ENCODE measurements around the gene MEGF6. TPM values are rescaled to one million over a fixed set of nuclear protein-coding genes. Genes with fewer than 3 reads are reported as not detected.

The MEGF6 gene
- total and polyA plus RNA-seq, 2 of the 8 experiments (the other 6 are each of a cell fraction or from before 2014, with no cell fraction given), result 4.1 to 14.8 TPM

DNA sequence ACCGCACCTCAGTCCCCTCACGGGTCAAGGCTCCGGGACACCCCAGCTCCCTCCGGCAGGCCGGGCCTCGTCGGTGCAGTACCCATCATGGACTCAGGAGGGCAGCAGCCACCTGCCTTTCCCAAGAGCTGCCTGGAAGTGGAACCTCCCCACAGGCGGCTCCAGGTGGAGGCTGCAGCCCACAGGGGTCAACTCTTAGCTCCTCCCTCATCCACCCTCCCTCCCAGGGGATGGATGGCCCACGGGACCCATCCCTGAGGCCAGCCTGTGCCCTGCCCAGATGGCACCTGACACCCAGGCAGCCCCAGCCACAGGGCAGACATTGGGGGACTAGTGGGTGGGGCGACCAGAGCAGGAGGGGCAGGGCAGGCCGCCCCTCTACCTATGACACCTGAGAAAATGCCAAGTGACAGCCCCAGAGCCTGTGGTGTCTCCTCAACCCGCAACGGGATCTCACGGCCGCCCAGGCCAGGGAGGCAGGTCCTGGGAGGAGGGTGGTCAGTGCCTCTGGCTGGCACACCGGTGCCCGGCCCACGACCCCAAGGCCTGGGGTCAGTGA is 158.0 kb downstream of the MEGF6 start:
- Histone ChIP-seq H2BK5ac (ENCODE audit: low read depth, low read length) (0 out of 2 replicates have a peak overlapping the region, but pooled peaks have one; percentile 92), H3K23ac (ENCODE audit: insufficient read length) (no peak overlapping the region), H2BK120ac (replicated peaks; ENCODE audit: low read depth, low read length) (no peak overlapping the region), H3K18ac (ENCODE audit: extremely low read depth, low read length) (peak overlapping the region; percentile 87), H4K20me1 (replicated peaks in 1 of 2; ENCODE audit: control insufficient read depth in 1 of 2, insufficient read depth in 2 of 2, low read length in 2 of 2) (peaks cover 3 to 6% of the 10 kb centered on the region in 2 experiments), H2AK5ac (ENCODE audit: low read depth, low read length) (0 out of 2 replicates have a peak overlapping the region, but pooled peaks have one; percentile 4), H2AFZ (ENCODE audit: low read length) (no peak overlapping the region), H3K79me1 (ENCODE audit: low read depth, low read length) (no peaks in the 10 kb centered on the region; the same call in 1 of the 2 replicates), H4K5ac (ENCODE audit: insufficient read length, low read depth, low read length) (peak overlapping the region; percentile 51), H3K4me1 (replicated peaks in 1 of 4; ENCODE audit: control insufficient read depth in 3 of 4, insufficient read depth in 4 of 4, low read length in 3 of 4) (peaks cover 0 to 20% (median 16%) of the 10 kb centered on the region in 4 experiments; a peak in 6 of 7 replicates), H3K23me2 (ENCODE audit: low read depth, low read length) (peaks cover 3% of the 10 kb centered on the region; the same call in 1 of the 2 replicates), H3K27ac (ENCODE audit: low read depth, low read length) (no peak overlapping the region), H3K9ac (replicated peaks in 1 of 4; ENCODE audit: extremely low read depth in 1 of 4, low read depth in 3 of 4, low read length in 3 of 4) (no peak overlapping the region), H3K4ac (replicated peaks; ENCODE audit: insufficient read length, low read depth, low read length) (no peak overlapping the region), H4K8ac (ENCODE audit: extremely low read depth, insufficient read depth, low read length) (peak overlapping the region; percentile 88), H2BK15ac (ENCODE audit: low read length) (peak overlapping the region; percentile 72), H2BK12ac (ENCODE audit: low read depth, low read length) (peak overlapping the region; percentile 62; the same call in 1 of the 2 replicates), H3K79me2 (ENCODE audit: control insufficient read depth in 1 of 2, insufficient read depth in 2 of 2, low read length in 2 of 2) (peaks cover 0 to 13% of the 10 kb centered on the region in 2 experiments; a peak in 1 of 4 replicates), H3K56ac (replicated peaks; ENCODE audit: insufficient read length, low read depth, low read length) (no peak overlapping the region), H4K91ac (replicated peaks; ENCODE audit: insufficient read length, low read length) (peak overlapping the region; percentile 15), H3K9me3 (ENCODE audit: insufficient read depth in 2 of 2, low read depth in 1 of 2, low read length in 1 of 2) (no peaks in the 10 kb centered on the region), H3K36me3 (ENCODE audit: control insufficient read depth in 2 of 4, insufficient read depth in 4 of 4, low read length in 3 of 4) (no peaks in the 10 kb centered on the region), H3K4me2 (ENCODE audit: insufficient read depth in 1 of 2, low read depth in 2 of 2, low read length in 2 of 2) (peak overlapping the region; percentile 68; a peak in 2 of 4 replicates), H2BK20ac (ENCODE audit: low read length) (no peak overlapping the region), H3K27me3 (replicated peaks in 1 of 4; ENCODE audit: control insufficient read depth in 3 of 4, extremely low read depth in 1 of 4, insufficient read depth in 3 of 4, low read length in 3 of 4) (peaks cover 0 to 3% (median 0%) of the 10 kb centered on the region in 4 experiments; a peak in 2 of 7 replicates), H3K14ac (ENCODE audit: insufficient read length) (no peak overlapping the region), H3K4me3 (ENCODE audit: extremely low read depth in 1 of 4, insufficient read depth in 2 of 4, low read depth in 3 of 4, low read length in 4 of 4) (peak overlapping the region in 1 of 4 experiments; percentile 53; a peak in 1 of 8 replicates)
- FAIRE-seq (peak; percentile 7), DNase-seq (ENCODE audit: low read depth in 1 of 2, low spot score in 2 of 2) (peak; percentile 49 to 99)
- POLR2A ChIA-PET (ENCODE audit: partially characterized antibody), result interaction anchor here (0.7 to 4.1 kb wide), 9 partner anchors 10 to 358 kb away, joined by 3 to 26 read pairs (median 4); no protein-coding TSS in a partner anchor
- 54% methylated on average over 17 of the region's 18 CpGs; no CpG with 5 or more reads in 1 of the 2 experiments for WGBS, 2 experiments (ENCODE audit: extremely low coverage in 1 of 2, insufficient coverage in 1 of 2, insufficient read length in 1 of 2, insufficient replicate concordance in 2 of 2, low coverage in 1 of 2, low lambda C conversion rate in 2 of 2, missing lambda C conversion rate in 1 of 2)
- CTCF ChIA-PET (ENCODE audit: partially characterized antibody), result interaction anchor here (0.7 to 3.7 kb wide), 73 partner anchors 8 to 1143 kb away, joined by 3 to 59 read pairs (median 4); partner anchors contain the start of genes MEGF6 and TPRG1L
- no peak for TF ChIP-seq ZNF274 (IDR thresholded peaks at IDR 0.05; ENCODE audit: borderline replicate concordance, extremely low read depth, low read length)
- no peak for TF ChIP-seq SUZ12 (IDR thresholded peaks at IDR 0.05; ENCODE audit: low read length)
- peak in 1 of 2 experiments; percentile 69; a peak in 2 of 4 replicates for TF ChIP-seq SIN3A (conservative IDR thresholded peaks at IDR 0.05 in 1 of 2, IDR thresholded peaks at IDR 0.05 in 1 of 2; ENCODE audit: low read depth in 1 of 2, low read length in 2 of 2)
- TF ChIP-seq, protein P1, sequence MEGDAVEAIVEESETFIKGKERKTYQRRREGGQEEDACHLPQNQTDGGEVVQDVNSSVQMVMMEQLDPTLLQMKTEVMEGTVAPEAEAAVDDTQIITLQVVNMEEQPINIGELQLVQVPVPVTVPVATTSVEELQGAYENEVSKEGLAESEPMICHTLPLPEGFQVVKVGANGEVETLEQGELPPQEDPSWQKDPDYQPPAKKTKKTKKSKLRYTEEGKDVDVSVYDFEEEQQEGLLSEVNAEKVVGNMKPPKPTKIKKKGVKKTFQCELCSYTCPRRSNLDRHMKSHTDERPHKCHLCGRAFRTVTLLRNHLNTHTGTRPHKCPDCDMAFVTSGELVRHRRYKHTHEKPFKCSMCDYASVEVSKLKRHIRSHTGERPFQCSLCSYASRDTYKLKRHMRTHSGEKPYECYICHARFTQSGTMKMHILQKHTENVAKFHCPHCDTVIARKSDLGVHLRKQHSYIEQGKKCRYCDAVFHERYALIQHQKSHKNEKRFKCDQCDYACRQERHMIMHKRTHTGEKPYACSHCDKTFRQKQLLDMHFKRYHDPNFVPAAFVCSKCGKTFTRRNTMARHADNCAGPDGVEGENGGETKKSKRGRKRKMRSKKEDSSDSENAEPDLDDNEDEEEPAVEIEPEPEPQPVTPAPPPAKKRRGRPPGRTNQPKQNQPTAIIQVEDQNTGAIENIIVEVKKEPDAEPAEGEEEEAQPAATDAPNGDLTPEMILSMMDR (IDR thresholded peaks at IDR 0.05; ENCODE audit: control extremely low read depth in 1 of 3, insufficient read depth in 1 of 3, low read depth in 1 of 3, low read length in 3 of 3), result peak in 2 of 3 experiments; percentile 94 to 98; a peak in 3 of 4 replicates
- TF ChIP-seq CREB1 (IDR thresholded peaks at IDR 0.05), result peak; percentile 51; the same call in 1 of the 2 replicates
- no peak for TF ChIP-seq SP2 (IDR thresholded peaks at IDR 0.05; ENCODE audit: low read length)
- TF ChIP-seq TEAD4 (IDR thresholded peaks at IDR 0.05; ENCODE audit: low read depth, low read length), result no peak
- TF ChIP-seq GTF2F1 (IDR thresholded peaks at IDR 0.05; ENCODE audit: borderline replicate concordance, low read depth, low read length), result no peak

All from H1 (cell line).